Measurements from ENCODE around the gene TBRG4.

The TBRG4 gene

DNA sequence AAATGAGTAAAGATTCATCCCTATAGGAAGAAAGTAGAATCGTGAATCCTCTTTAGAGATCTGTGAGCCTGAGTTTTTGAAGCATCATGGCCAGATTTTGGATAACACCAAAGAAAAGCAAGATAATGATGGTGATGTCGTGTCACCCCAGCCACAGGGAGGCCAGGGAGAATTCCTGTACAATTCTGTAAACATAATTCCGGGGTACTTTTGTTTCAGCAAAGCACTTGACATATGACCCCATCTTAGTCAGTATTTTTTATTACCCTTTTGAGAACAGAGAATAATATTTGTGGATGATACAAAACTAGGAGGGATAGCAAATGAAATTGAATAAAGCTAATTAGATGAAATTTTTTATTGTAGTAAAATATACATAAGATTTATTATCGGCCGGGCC is 56.5 kb downstream of the TBRG4 start:
- DNase-seq (ENCODE audit: low read depth in 2 of 2) = no peak

DNA sequence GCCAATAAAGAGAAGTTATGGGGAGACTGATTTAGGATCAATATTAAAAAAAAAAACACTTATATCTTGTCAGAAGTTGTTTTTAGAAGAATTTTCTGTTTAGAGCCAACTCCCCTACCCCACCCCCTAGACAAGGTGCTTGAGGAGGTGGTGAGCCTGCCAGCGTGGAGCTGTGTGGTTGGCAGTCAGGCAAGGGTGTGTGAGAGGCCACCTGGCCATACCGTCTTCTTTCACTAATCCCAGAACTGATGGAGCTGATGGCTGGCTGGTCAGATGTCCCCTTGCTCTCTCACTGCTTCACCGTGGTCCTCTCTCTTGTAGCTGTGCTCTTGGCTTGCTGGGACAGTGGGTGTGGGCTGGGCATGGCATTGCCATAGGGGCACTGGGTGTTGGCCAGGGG is 57.1 kb downstream of the TBRG4 start:
- DNase-seq (ENCODE audit: low read depth in 2 of 2) = no peak

DNA sequence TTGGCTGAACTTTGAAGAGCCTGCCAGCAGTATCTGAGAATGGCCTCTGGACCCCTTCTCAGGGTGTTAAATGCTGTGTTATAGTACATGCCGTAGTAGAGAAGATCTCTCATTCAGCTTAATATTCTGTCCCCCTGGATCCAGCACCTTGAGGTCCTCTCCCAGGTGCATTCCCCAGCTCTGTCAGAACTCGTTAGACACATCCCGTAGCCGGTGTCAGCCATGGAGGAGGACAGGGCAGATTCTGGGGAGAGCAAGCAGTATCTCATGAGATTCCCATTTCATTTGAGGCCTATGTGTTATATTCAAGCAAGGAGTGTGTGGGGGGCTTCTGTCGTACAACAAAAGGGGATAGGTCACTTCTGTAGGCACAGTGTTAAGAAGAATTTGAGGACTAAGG is 57.6 kb downstream of the TBRG4 start:
- no peak for DNase-seq (ENCODE audit: low read depth in 2 of 2)

DNA sequence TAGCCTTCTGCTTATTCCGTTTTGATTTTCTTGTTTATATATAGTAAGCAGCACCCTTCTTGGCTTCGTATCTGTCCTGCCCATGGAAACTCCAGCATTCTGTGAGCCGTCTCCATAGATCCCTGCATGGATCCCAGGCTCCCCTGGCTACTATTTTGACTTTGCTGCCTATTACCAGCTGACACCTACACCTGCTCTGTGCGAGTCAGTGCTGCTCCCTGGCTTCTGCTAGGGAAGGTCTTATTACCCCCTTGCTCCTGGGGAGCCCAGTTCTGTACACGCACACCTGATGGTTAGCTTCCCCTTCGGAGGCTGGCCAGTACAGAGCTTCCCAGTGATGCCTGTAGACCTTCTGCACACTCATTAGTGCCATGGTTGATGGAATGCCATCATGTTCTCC is 58.1 kb downstream of the TBRG4 start:
- DNase-seq (ENCODE audit: low read depth in 2 of 2) = no peak

DNA sequence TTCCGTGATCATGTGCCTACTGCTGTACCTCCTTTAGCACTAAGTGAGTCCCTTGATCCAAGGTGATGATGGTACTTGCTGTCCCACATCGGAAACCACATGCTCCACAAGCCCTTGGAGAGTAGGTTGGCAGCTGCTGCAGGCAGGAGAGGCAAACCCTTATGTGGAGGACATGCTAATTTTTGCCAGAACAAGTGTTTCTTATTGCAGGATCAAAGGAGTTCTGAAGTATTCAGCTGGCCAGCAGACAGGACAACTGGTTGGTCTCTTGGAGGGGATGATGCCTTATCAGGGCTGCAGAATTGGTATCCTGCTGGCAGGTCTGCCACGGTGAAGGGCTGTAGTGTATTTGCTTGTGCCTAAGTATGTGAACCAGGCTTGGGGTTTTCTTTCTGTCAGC is 59.5 kb downstream of the TBRG4 start:
- DNase-seq (ENCODE audit: low read depth in 2 of 2) = no peak

DNA sequence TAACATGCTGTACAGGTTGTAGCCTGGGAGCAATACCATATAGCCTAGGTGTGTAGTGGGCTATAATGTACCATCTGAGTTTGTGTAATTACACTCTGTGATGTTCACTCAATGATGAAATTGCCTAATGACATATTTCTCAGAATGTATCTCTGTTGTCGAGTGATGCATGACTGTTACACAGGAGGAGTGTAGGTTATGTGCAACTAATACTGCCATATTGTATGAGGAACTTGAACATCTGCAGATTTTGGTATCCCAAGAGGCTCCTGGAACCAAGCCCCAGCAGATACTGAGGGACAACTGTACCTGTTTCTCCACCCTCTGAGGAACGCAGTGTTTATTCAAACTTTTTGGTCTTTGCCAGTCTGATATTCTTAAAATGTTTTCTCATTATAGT is 61.3 kb downstream of the TBRG4 start:
- no peak for DNase-seq (ENCODE audit: low read depth in 2 of 2)
